Mononuclear cell (primary cell): Measurements from ENCODE around the gene PIAS1. TPM values are rescaled to one million over a fixed set of nuclear protein-coding genes. Genes with fewer than 3 reads are reported as not detected.
A peak's percentile ranks its signal among the peaks of the same experiment; 100 is the strongest.
"Not testable (repeated sequence)": the region's sequence is repeated elsewhere in the genome, so short reads cannot be mapped to it uniquely, and the experiment has no call there.

Experiments
- H3K27me3 ChIP-seq: 2 replicates; pipeline ENCODE4 v1.6.0; 2011; ENCODE audit warnings: low read length, control low read depth; ENCODE audit not compliant: insufficient read depth
- H3K4me1 ChIP-seq: 2 replicates; pipeline ENCODE4 v1.5.1; 2011; ENCODE audit warnings: mild to moderate bottlenecking, low read length, control low read depth; ENCODE audit not compliant: insufficient read depth
- H3K4me3 ChIP-seq: 2 replicates; pipeline ENCODE4 v1.5.1; 2011; ENCODE audit warnings: mild to moderate bottlenecking, low read length, moderate library complexity
- H3K9me3 ChIP-seq: 2 replicates; pipeline ENCODE4 v1.5.1; 2011; ENCODE audit warnings: low read depth, mild to moderate bottlenecking, control low read depth, low read length
- total RNA-seq: library from RNA; depleted of rRNA; stranded (reverse); fragments of >200 nt; gene quantifications from one replicate; pipeline ENCODE4 v1.2.3, GENCODE V29; 2012

The PIAS1 gene
- total RNA-seq, 1 donor = 200 TPM

GRCh38 chr15:68052431-68052830 lies 1.7 kb upstream of the PIAS1 start:
- peaks cover 25% of the 10 kb centered on the region for H3K4me1 ChIP-seq
- no peaks in the 10 kb centered on the region for H3K27me3 ChIP-seq
- no peak overlapping the region for H3K4me3 ChIP-seq
- no peaks in the 10 kb centered on the region for H3K9me3 ChIP-seq

- Histone ChIP-seq H3K4me3 (no peak overlapping the region), H3K27me3 (no peaks in the 10 kb centered on the region), H3K4me1 (peaks cover 29% of the 10 kb centered on the region), H3K9me3 (no peaks in the 10 kb centered on the region)
These were observed 1.1 kb upstream of the PIAS1 start for GRCh38 chr15:68053001-68053400.

- Histone ChIP-seq H3K9me3 (no peaks in the 10 kb centered on the region), H3K27me3 (no peaks in the 10 kb centered on the region), H3K4me3 (peak overlapping the region; percentile 98), H3K4me1 (peaks cover 39% of the 10 kb centered on the region)
These were observed 611 bp downstream of the PIAS1 start for GRCh38 chr15:68054628-68055223.

GRCh38 chr15:68055224-68055705 lies 1.1 kb downstream of the PIAS1 start:
- Histone ChIP-seq H3K4me3 (peak overlapping the region; percentile 98), H3K4me1 (peaks cover 43% of the 10 kb centered on the region), H3K9me3 (no peaks in the 10 kb centered on the region), H3K27me3 (no peaks in the 10 kb centered on the region)

- Histone ChIP-seq H3K4me1 (peaks cover 53% of the 10 kb centered on the region), H3K9me3 (no peaks in the 10 kb centered on the region), H3K4me3 (no peak overlapping the region), H3K27me3 (no peaks in the 10 kb centered on the region)
These were observed 2.2 kb downstream of the PIAS1 start for GRCh38 chr15:68056097-68056865.

- Histone ChIP-seq H3K9me3 (no peaks in the 10 kb centered on the region), H3K27me3 (no peaks in the 10 kb centered on the region), H3K4me1 (peaks cover 53% of the 10 kb centered on the region), H3K4me3 (no peak overlapping the region)
These were observed 2.9 kb downstream of the PIAS1 start for GRCh38 chr15:68057034-68057433.

GRCh38 chr15:68057758-68058157 lies 3.6 kb downstream of the PIAS1 start:
- Histone ChIP-seq H3K4me3 (no peak overlapping the region), H3K9me3 (no peaks in the 10 kb centered on the region), H3K4me1 (peaks cover 53% of the 10 kb centered on the region), H3K27me3 (no peaks in the 10 kb centered on the region)

- H3K4me3 ChIP-seq, H3K27me3 ChIP-seq, H3K9me3 ChIP-seq: not testable (repeated sequence)
- H3K4me1 ChIP-seq = peaks cover 45% of the 10 kb centered on the region
These were observed 4.9 kb downstream of the PIAS1 start for GRCh38 chr15:68058970-68059369.

- Histone ChIP-seq H3K27me3 (no peaks in the 10 kb centered on the region), H3K4me1 (peaks cover 45% of the 10 kb centered on the region), H3K4me3 (no peak overlapping the region), H3K9me3 (no peaks in the 10 kb centered on the region)
These were observed 5.5 kb downstream of the PIAS1 start for GRCh38 chr15:68059630-68060029.

- Histone ChIP-seq H3K4me1 (peaks cover 35% of the 10 kb centered on the region), H3K9me3 (no peaks in the 10 kb centered on the region), H3K4me3 (no peak overlapping the region), H3K27me3 (no peaks in the 10 kb centered on the region)
These were observed 7.1 kb downstream of the PIAS1 start for GRCh38 chr15:68061171-68061570.

- H3K27me3 ChIP-seq = no peaks in the 10 kb centered on the region
- H3K4me3 ChIP-seq = no peak overlapping the region
- peaks cover 31% of the 10 kb centered on the region for H3K4me1 ChIP-seq
- no peaks in the 10 kb centered on the region for H3K9me3 ChIP-seq
These were observed 7.5 kb downstream of the PIAS1 start for GRCh38 chr15:68061602-68062001.

GRCh38 chr15:68062214-68062613 lies 8.1 kb downstream of the PIAS1 start:
- Histone ChIP-seq H3K4me3 (no peak overlapping the region), H3K4me1 (peaks cover 31% of the 10 kb centered on the region), H3K27me3 (no peaks in the 10 kb centered on the region), H3K9me3 (no peaks in the 10 kb centered on the region)

- Histone ChIP-seq H3K27me3 (no peaks in the 10 kb centered on the region), H3K9me3 (no peaks in the 10 kb centered on the region), H3K4me3 (no peak overlapping the region), H3K4me1 (peaks cover 27% of the 10 kb centered on the region)
These were observed 8.9 kb downstream of the PIAS1 start for GRCh38 chr15:68062946-68063465.

- H3K27me3 ChIP-seq = no peaks in the 10 kb centered on the region
- H3K4me3 ChIP-seq = no peak overlapping the region
- peaks cover 24% of the 10 kb centered on the region for H3K4me1 ChIP-seq
- no peaks in the 10 kb centered on the region for H3K9me3 ChIP-seq
These were observed 9.5 kb downstream of the PIAS1 start for GRCh38 chr15:68063606-68064005.

GRCh38 chr15:68073576-68074288 lies 19.6 kb downstream of the PIAS1 start:
- Histone ChIP-seq H3K4me1 (peaks cover 24% of the 10 kb centered on the region), H3K4me3 (no peak overlapping the region)

More at GRCh38 chr15:68073576-68074288, 19.6 kb downstream of the PIAS1 start:
- Histone ChIP-seq H3K27me3 (no peaks in the 10 kb centered on the region), H3K9me3 (no peaks in the 10 kb centered on the region)
